ENCODE results near the gene TMBIM6. TPM values are rescaled to one million over a fixed set of nuclear protein-coding genes. Genes with fewer than 3 reads are reported as not detected.
"Not testable (repeated sequence)": the region's sequence is repeated elsewhere in the genome, so short reads cannot be mapped to it uniquely, and the experiment has no call there.

The TMBIM6 gene
- total RNA-seq, 2 experiments from 2014 or later, result 120 to 170 TPM

GRCh38 chr12:49738721-49739120 is 2.6 kb upstream of the TMBIM6 start:
- H3K4me3 ChIP-seq (ENCODE audit: low read depth, low read length, poor library complexity, severe bottlenecking); H3K9me3 ChIP-seq (ENCODE audit: low read length); H4K20me1 ChIP-seq (ENCODE audit: insufficient read depth, low read length); H3K9me2 ChIP-seq (ENCODE audit: insufficient read depth, low read length); H3K4me2 ChIP-seq (ENCODE audit: low read length); intact Hi-C loops (cut with micrococcal nuclease; ENCODE audit: unreplicated experiment); H2AFZ ChIP-seq (ENCODE audit: low read length); H3K36me3 ChIP-seq (ENCODE audit: insufficient read depth, low read length); BruUV-seq (replicated peaks); CTCF ChIA-PET (ENCODE audit: unreplicated experiment); DNase-seq (ENCODE audit: low spot score); H3K27ac ChIP-seq (ENCODE audit: low read depth, low read length, poor library complexity, severe bottlenecking): not testable (repeated sequence)
- POLR2A ChIA-PET, result interaction anchor here (0.7 kb wide), 2 partner anchors 18 to 27 kb away, joined by 3 to 4 read pairs; no protein-coding TSS in a partner anchor
- Histone ChIP-seq H3K4me1 (ENCODE audit: insufficient read depth, low read length, poor library complexity, severe bottlenecking) (peaks cover 14% of the 10 kb centered on the region), H3K79me2 (ENCODE audit: insufficient read depth, low read depth, low read length) (peaks cover 20% of the 10 kb centered on the region)

GRCh38 chr12:49740277-49740676 is 1.1 kb upstream of the TMBIM6 start:
- H3K4me3 ChIP-seq (ENCODE audit: low read depth, low read length, poor library complexity, severe bottlenecking); POLR2A ChIA-PET; H3K4me2 ChIP-seq (ENCODE audit: low read length); H2AFZ ChIP-seq (ENCODE audit: low read length); H3K27ac ChIP-seq (ENCODE audit: low read depth, low read length, poor library complexity, severe bottlenecking); CTCF ChIA-PET (ENCODE audit: unreplicated experiment); H3K9me3 ChIP-seq (ENCODE audit: low read length); H3K9me2 ChIP-seq (ENCODE audit: insufficient read depth, low read length); BruUV-seq (replicated peaks); DNase-seq (ENCODE audit: low spot score): not testable (repeated sequence)
- Histone ChIP-seq H3K36me3 (ENCODE audit: insufficient read depth, low read length) (peaks cover 19% of the 10 kb centered on the region), H3K4me1 (ENCODE audit: insufficient read depth, low read length, poor library complexity, severe bottlenecking) (peaks cover 26% of the 10 kb centered on the region), H3K79me2 (ENCODE audit: insufficient read depth, low read depth, low read length) (peaks cover 36% of the 10 kb centered on the region), H4K20me1 (ENCODE audit: insufficient read depth, low read length) (peaks cover 20% of the 10 kb centered on the region)
- intact Hi-C loops (cut with micrococcal nuclease; ENCODE audit: unreplicated experiment), result loop anchor here (2.0 to 5.0 kb wide), 2 partner anchors 37 to 608 kb away; partner anchors contain the start of gene TUBA1B

DNA sequence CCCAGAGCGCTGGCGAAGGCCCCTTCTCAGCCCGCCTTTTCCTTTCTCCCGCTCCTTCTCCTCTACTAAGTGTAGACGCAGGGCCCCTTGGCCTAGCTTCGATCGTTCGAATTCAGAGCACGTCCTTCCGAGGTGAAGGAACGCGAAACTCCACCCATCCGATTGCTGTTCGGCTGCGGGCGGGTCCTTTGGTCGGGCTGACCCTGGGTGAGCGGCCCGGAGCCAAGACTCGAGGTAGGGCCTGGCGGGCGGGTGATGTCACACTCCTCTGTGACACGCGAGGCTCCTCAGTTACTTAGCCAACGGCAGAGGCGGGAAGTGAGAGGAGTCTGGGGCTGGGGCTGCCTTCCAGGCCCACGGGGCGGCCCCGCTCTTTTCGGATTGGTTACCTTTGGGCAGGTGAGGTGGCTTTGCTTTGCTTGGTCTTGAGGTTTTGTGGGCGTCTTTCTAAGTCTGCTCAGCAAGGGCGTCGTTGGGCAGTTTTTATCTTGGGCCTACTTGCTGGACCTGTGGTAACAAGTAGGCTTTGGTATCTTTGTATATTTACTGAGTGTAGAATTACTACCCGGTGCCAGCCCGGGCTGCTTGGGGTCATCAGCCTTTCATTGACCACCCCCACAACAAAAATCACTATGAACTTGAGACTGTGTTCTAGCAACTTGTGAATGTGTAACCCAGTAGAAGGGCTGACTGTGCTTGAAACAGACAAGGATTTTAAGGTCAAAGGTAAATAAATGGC is 694 bp downstream of the TMBIM6 start:
- peaks cover 26% of the 10 kb centered on the region for H3K4me1 ChIP-seq (ENCODE audit: insufficient read depth, low read length, poor library complexity, severe bottlenecking)
- no peaks in the 10 kb centered on the region for H3K9me3 ChIP-seq (ENCODE audit: low read length)
- H3K27ac ChIP-seq (ENCODE audit: low read depth, low read length, poor library complexity, severe bottlenecking), result peak overlapping the region; percentile 86
- peak overlapping the region; percentile 89 for H3K4me2 ChIP-seq (ENCODE audit: low read length)
- peak; percentile 84 for DNase-seq (ENCODE audit: low spot score)
- H3K4me3 ChIP-seq (ENCODE audit: low read depth, low read length, poor library complexity, severe bottlenecking), result peak overlapping the region; percentile 79
- POLR2A ChIA-PET, result interaction anchor here (0.6 to 1.5 kb wide), 15 partner anchors 16 to 419 kb away, joined by 3 to 9 read pairs (median 4); partner anchors contain the start of genes FMNL3 and TROAP
- no TSS peak for BruUV-seq (replicated peaks)
- H2AFZ ChIP-seq (ENCODE audit: low read length), result peak overlapping the region; percentile 33; the same call in 1 of the 2 replicates
- CTCF ChIA-PET (ENCODE audit: unreplicated experiment), result interaction anchor here (0.5 to 1.2 kb wide), 12 partner anchors 11 to 315 kb away, joined by 3 to 10 read pairs (median 4); partner anchors contain the start of gene PRPF40B
- H3K9me2 ChIP-seq (ENCODE audit: insufficient read depth, low read length), result no peaks in the 10 kb centered on the region
- H4K20me1 ChIP-seq (ENCODE audit: insufficient read depth, low read length), result peaks cover 21% of the 10 kb centered on the region
- peaks cover 53% of the 10 kb centered on the region for H3K79me2 ChIP-seq (ENCODE audit: insufficient read depth, low read depth, low read length)
- no peak for TF ChIP-seq CTCF (conservative IDR thresholded peaks at IDR 0.05; ENCODE audit: low read length)
- TF ChIP-seq EZH2phosphoT487 (IDR thresholded peaks at IDR 0.05; ENCODE audit: borderline replicate concordance, low read depth, low read length), result no peak
- H3K36me3 ChIP-seq (ENCODE audit: insufficient read depth, low read length), result peaks cover 36% of the 10 kb centered on the region
- intact Hi-C loops (cut with micrococcal nuclease; ENCODE audit: unreplicated experiment), result loop anchor here (2.0 to 5.0 kb wide), 2 partner anchors 35 to 610 kb away; partner anchors contain the start of gene TUBA1B

Measured in OCI-LY7 (cell line).